CD14-positive monocyte (primary cell): ENCODE measurements around the gene FAM227B. TPM values are rescaled to one million over a fixed set of nuclear protein-coding genes. Genes with fewer than 3 reads are reported as not detected.

ENCODE experiments used
- DNase-seq, 3 donors: peaks; one replicate each; pipeline ENCODE4 v3.0.0-alpha.2; 2011 to 2022
- H2AFZ ChIP-seq: 2 replicates; pipeline ENCODE4 v1.6.0; 2012; ENCODE audit warnings: mild to moderate bottlenecking, low read depth, low read length, inconsistent platforms; ENCODE audit not compliant: insufficient read depth, poor library complexity, severe bottlenecking
- H3K27ac ChIP-seq, 2 donors: 1 replicate in 1 of 2; 2 replicates in 1 of 2; pipeline ENCODE4 v1.5.1; 2012 to 2013; ENCODE audit warnings: low read length in 2 of 2, control low read depth in 1 of 2, inconsistent platforms in 1 of 2, low read depth in 1 of 2, mild to moderate bottlenecking in 1 of 2
- H3K27me3 ChIP-seq, 2 donors: one replicate each; pipeline versions ENCODE4 v1.6.0 to v1.6.1; 2011 to 2013; ENCODE audit warnings: low read length in 2 of 2; ENCODE audit not compliant: control insufficient read depth in 2 of 2, insufficient read depth in 2 of 2
- H3K36me3 ChIP-seq, 2 donors: replicated peaks in 1 of 2; 1 replicate in 1 of 2; 2 replicates in 1 of 2; pipeline versions ENCODE4 v1.5.1 to v1.6.1; 2012 to 2013; ENCODE audit warnings: low read length in 2 of 2, control low read depth in 1 of 2, inconsistent platforms in 1 of 2, mild to moderate bottlenecking in 1 of 2; ENCODE audit not compliant: insufficient read depth in 2 of 2, control insufficient read depth in 1 of 2
- H3K4me1 ChIP-seq, 2 donors: 1 replicate in 1 of 2; 2 replicates in 1 of 2; pipeline versions ENCODE4 v1.5.1 to v1.6.1; 2012 to 2013; ENCODE audit warnings: low read length in 2 of 2, control low read depth in 1 of 2, inconsistent platforms in 1 of 2, mild to moderate bottlenecking in 1 of 2, moderate library complexity in 1 of 2; ENCODE audit not compliant: insufficient read depth in 2 of 2, control insufficient read depth in 1 of 2
- H3K4me2 ChIP-seq: replicated peaks from 2 replicates; pipeline ENCODE3; 2012; ENCODE audit warnings: low read length, moderate library complexity, mild to moderate bottlenecking; ENCODE audit not compliant: poor library complexity, severe bottlenecking; ENCODE audit errors: extremely low read depth
- H3K4me3 ChIP-seq, 3 experiments: fragments of 200-600 bp in 1 of 3; sonication (generic) in 1 of 3; replicated peaks in 1 of 3; 1 replicate in 2 of 3; 2 replicates in 1 of 3; pipeline ENCODE4 v1.5.1; 2011 to 2013; ENCODE audit warnings: low read length in 3 of 3, mild to moderate bottlenecking in 3 of 3, control low read depth in 2 of 3, low read depth in 2 of 3, inconsistent platforms in 1 of 3, moderate library complexity in 1 of 3
- H3K79me2 ChIP-seq: 2 replicates; pipeline ENCODE4 v1.6.0; 2012; ENCODE audit warnings: mild to moderate bottlenecking, control low read depth, inconsistent platforms, low read length, moderate library complexity; ENCODE audit not compliant: insufficient read depth
- H3K9ac ChIP-seq: 2 replicates; pipeline ENCODE4 v1.6.0; 2017; ENCODE audit warnings: low read length, mild to moderate bottlenecking; ENCODE audit not compliant: insufficient read depth, poor library complexity, severe bottlenecking
- H3K9me3 ChIP-seq, 2 donors: replicated peaks in 1 of 2; 1 replicate in 1 of 2; 2 replicates in 1 of 2; pipeline versions ENCODE4 v1.5.1 to v1.6.1; 2012 to 2013; ENCODE audit warnings: low read length in 2 of 2, control low read depth in 1 of 2; ENCODE audit not compliant: control insufficient read depth in 1 of 2, insufficient read depth in 1 of 2
- H4K20me1 ChIP-seq: 2 replicates; pipeline ENCODE4 v1.6.0; 2012; ENCODE audit warnings: mild to moderate bottlenecking, low read length, control low read depth, moderate library complexity; ENCODE audit not compliant: insufficient read depth
- H3K27ac Mint-ChIP-seq, 7 donors: one replicate each; pipeline ENCODE4 v1.8.0; 2020; ENCODE audit warnings: mild to moderate bottlenecking in 7 of 7, mixed read lengths in 7 of 7, moderate library complexity in 6 of 7, inconsistent platforms in 2 of 7
- H3K27me3 Mint-ChIP-seq, 3 donors: one replicate each; pipeline ENCODE4 v1.8.0; 2021 to 2022; ENCODE audit warnings: low read depth in 3 of 3, mild to moderate bottlenecking in 3 of 3, mixed read lengths in 3 of 3, moderate library complexity in 3 of 3, inconsistent platforms in 1 of 3
- H3K36me3 Mint-ChIP-seq, 2 donors: one replicate each; pipeline ENCODE4 v1.8.0; 2020; ENCODE audit warnings: mixed read lengths in 2 of 2, inconsistent platforms in 1 of 2, mild to moderate bottlenecking in 1 of 2
- H3K4me1 Mint-ChIP-seq: one replicate; pipeline ENCODE4 v1.8.0; 2020; ENCODE audit warnings: mild to moderate bottlenecking, mixed read lengths
- H3K4me3 Mint-ChIP-seq, 2 donors: one replicate each; pipeline ENCODE4 v1.8.0; 2020; ENCODE audit warnings: mild to moderate bottlenecking in 2 of 2, mixed read lengths in 2 of 2, moderate library complexity in 1 of 2
- H3K9me3 Mint-ChIP-seq, 7 donors: one replicate each; pipeline ENCODE4 v1.8.0; 2020 to 2022; ENCODE audit warnings: mixed read lengths in 7 of 7, mild to moderate bottlenecking in 6 of 7, moderate library complexity in 6 of 7, inconsistent platforms in 2 of 7
- WGBS: methylation state at CpG from one replicate; pipeline ENCODE4 v1.1.5; 2013; ENCODE audit warnings: missing lambda C conversion rate; ENCODE audit not compliant: insufficient coverage; 5-methylcytosine and 5-hydroxymethylcytosine counted together
- intact Hi-C, 2 donors: fragments of 100-400 bp; cut with micrococcal nuclease; formaldehyde crosslinking; loops; one replicate each; pipeline versions ENCODE4 v1.15.0 to v1.15.1; 2023
- polyA plus RNA-seq, 3 donors: library from polyadenylated mRNA; depleted of rRNA in 1 of 3; unstranded in 2 of 3; stranded (reverse) in 1 of 3; fragments of 300-500 nt in 2 of 3; fragments of >200 nt in 1 of 3; fragmentation: Illumina TruSeq in 2 of 3; gene quantifications; 1 replicate in 2 of 3; 2 replicates in 1 of 3; pipeline ENCODE4 v1.2.3, GENCODE V29; 2012 to 2021
- TF ChIP-seq, protein P1 (sequence below): fragments of 200-600 bp; IDR thresholded peaks from one replicate; pipeline ENCODE4 v1.8.0; 2022; ENCODE audit warnings: antibody characterized with exemption, mild to moderate bottlenecking

The FAM227B gene
- polyA plus RNA-seq, 3 donors: 0.28 to 0.72 (median 0.49) TPM

DNA sequence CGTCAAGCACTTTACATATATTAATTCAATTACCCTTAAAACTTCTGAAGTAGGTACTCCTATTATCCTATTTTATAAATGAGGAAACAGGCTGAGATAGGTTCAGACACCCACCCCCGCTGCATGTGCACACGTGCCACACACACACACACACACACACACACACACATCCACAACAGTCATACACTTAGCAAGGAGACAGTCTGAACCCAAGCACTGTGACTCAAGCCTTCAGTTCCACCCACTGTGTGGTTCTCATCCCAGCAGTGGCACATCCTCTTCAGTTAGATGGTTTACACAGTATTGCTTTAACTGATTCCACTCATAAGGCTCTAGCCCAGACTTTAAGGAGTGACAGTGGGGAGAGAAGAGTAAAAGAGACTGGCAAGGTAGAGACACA lies 288.7 kb downstream of the FAM227B start:
- Histone ChIP-seq H3K4me1 (no peaks in the 10 kb centered on the region), H3K4me2 (no peak overlapping the region), H3K79me2 (no peaks in the 10 kb centered on the region), H2AFZ (no peak overlapping the region), H3K27me3 (no peaks in the 10 kb centered on the region), H3K9me3 (no peaks in the 10 kb centered on the region), H3K27ac (no peak overlapping the region), H3K36me3 (peaks cover 17 to 27% of the 10 kb centered on the region in 2 donors), H3K9ac (no peak overlapping the region), H4K20me1 (no peaks in the 10 kb centered on the region), H3K4me3 (no peak overlapping the region)
- Mint-ChIP-seq H3K4me3 (no peak overlapping the region), H3K9me3 (no peaks in the 10 kb centered on the region), H3K27me3 (no peaks in the 10 kb centered on the region), H3K36me3 (peaks cover 30 to 34% of the 10 kb centered on the region in 2 donors), H3K27ac (no peak overlapping the region), H3K4me1 (no peaks in the 10 kb centered on the region)
- intact Hi-C loops: no loop called here
- DNase-seq: no peak
- TF ChIP-seq, protein P1, sequence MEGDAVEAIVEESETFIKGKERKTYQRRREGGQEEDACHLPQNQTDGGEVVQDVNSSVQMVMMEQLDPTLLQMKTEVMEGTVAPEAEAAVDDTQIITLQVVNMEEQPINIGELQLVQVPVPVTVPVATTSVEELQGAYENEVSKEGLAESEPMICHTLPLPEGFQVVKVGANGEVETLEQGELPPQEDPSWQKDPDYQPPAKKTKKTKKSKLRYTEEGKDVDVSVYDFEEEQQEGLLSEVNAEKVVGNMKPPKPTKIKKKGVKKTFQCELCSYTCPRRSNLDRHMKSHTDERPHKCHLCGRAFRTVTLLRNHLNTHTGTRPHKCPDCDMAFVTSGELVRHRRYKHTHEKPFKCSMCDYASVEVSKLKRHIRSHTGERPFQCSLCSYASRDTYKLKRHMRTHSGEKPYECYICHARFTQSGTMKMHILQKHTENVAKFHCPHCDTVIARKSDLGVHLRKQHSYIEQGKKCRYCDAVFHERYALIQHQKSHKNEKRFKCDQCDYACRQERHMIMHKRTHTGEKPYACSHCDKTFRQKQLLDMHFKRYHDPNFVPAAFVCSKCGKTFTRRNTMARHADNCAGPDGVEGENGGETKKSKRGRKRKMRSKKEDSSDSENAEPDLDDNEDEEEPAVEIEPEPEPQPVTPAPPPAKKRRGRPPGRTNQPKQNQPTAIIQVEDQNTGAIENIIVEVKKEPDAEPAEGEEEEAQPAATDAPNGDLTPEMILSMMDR: no peak
- 50% methylated on average over 1 of the region's 3 CpGs for whole genome bisulfite sequencing

DNA sequence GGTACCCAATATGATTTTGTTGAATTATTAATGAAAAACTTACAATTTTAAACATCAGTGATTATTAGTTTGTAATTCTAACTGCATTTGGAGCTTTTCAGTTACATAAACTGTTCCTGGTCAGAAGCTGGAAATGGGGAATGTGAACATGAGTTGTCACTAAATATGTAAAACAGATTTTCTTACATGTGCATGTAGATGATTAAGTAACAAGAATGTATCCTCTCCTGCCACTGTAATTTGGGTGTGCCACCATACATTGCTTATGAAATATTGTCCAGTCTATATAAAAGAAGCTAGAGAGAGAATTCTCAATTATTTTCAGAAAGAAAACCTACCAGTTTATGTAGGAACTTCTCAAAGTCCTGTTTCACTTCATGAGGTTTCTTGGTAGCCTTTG lies 289.2 kb downstream of the FAM227B start:
- H3K27me3 Mint-ChIP-seq: no peaks in the 10 kb centered on the region
- no peak overlapping the region for H2AFZ ChIP-seq
- no peaks in the 10 kb centered on the region for H4K20me1 ChIP-seq
- H3K4me1 ChIP-seq: no peaks in the 10 kb centered on the region
- no peak overlapping the region for H3K9ac ChIP-seq
- no peaks in the 10 kb centered on the region for H3K4me1 Mint-ChIP-seq
- H3K36me3 Mint-ChIP-seq: peaks cover 31 to 34% of the 10 kb centered on the region in 2 donors
- no peak overlapping the region for H3K4me3 Mint-ChIP-seq
- no peaks in the 10 kb centered on the region for H3K79me2 ChIP-seq
- no peak overlapping the region for H3K27ac ChIP-seq
- no peaks in the 10 kb centered on the region for H3K27me3 ChIP-seq
- H3K4me3 ChIP-seq: no peak overlapping the region
- H3K4me2 ChIP-seq: no peak overlapping the region
- no peaks in the 10 kb centered on the region for H3K9me3 Mint-ChIP-seq
- TF ChIP-seq, protein P1: no peak
- intact Hi-C loops: no loop called here
- H3K9me3 ChIP-seq: no peaks in the 10 kb centered on the region
- H3K36me3 ChIP-seq: peaks cover 17 to 27% of the 10 kb centered on the region in 2 donors
- no peak for DNase-seq
- no peak overlapping the region for H3K27ac Mint-ChIP-seq
